ENCODE results near the gene ZBTB11.

GRCh38 chr3:101635954-101636798, 40.8 kb downstream of the ZBTB11 start:
- no peak for TF ChIP-seq EED (CRISPR knock-in tag; IDR thresholded peaks at IDR 0.05)
- no peak for TF ChIP-seq HNRNPL (IDR thresholded peaks at IDR 0.05; ENCODE audit: low read depth, low read length)
- TF ChIP-seq ZNF431 (CRISPR knock-in tag; IDR thresholded peaks at IDR 0.05; ENCODE audit: borderline replicate concordance, low read depth) = no peak
- no peak for TF ChIP-seq FOXM1 (CRISPR knock-in tag; IDR thresholded peaks at IDR 0.05)
- no peak for TF ChIP-seq POLR2AphosphoS5 (IDR thresholded peaks at IDR 0.05; ENCODE audit: low read depth, low read length)
- TF ChIP-seq IRF9 (CRISPR knock-in tag; IDR thresholded peaks at IDR 0.05; ENCODE audit: borderline replicate concordance) = no peak
- no peak for TF ChIP-seq PRDM10 (CRISPR knock-in tag; IDR thresholded peaks at IDR 0.05; ENCODE audit: low read depth)
- peak; percentile 87 for TF ChIP-seq CTCF (CRISPR knock-in tag; IDR thresholded peaks at IDR 0.05)

Measured in HepG2 (cell line).